Neuronal stem cell (in vitro differentiated cells): Measurements from ENCODE around the gene ESYT1.
A peak's percentile ranks its signal among the peaks of the same experiment; 100 is the strongest.

Experiments
- DNase-seq: peaks from one replicate; pipeline ENCODE4 v3.0.0-alpha.2; 2013; ENCODE audit warnings: low spot score
- H2AFZ ChIP-seq: one replicate; pipeline ENCODE4 v1.6.1; 2013; ENCODE audit warnings: mild to moderate bottlenecking, low read length, inconsistent platforms
- H2AK5ac ChIP-seq: 2 replicates; pipeline ENCODE4 v1.6.1; 2013; ENCODE audit warnings: low read depth, mild to moderate bottlenecking, inconsistent platforms, low read length, moderate library complexity, mixed read lengths
- H2BK120ac ChIP-seq: 2 replicates; pipeline ENCODE4 v1.6.1; 2013; ENCODE audit warnings: low read depth, mild to moderate bottlenecking, inconsistent platforms, low read length, moderate library complexity, mixed read lengths
- H2BK12ac ChIP-seq: one replicate; pipeline ENCODE4 v1.6.1; 2013; ENCODE audit warnings: low read length, inconsistent platforms
- H2BK15ac ChIP-seq: 2 replicates; pipeline ENCODE4 v1.6.1; 2013; ENCODE audit warnings: mild to moderate bottlenecking, low read length, inconsistent platforms, mixed read lengths
- H2BK5ac ChIP-seq: one replicate; pipeline ENCODE4 v1.6.1; 2013; ENCODE audit warnings: inconsistent platforms, mild to moderate bottlenecking, low read length, moderate library complexity
- H3K14ac ChIP-seq: one replicate; pipeline ENCODE4 v1.6.1; 2013; ENCODE audit warnings: low read length, inconsistent platforms
- H3K18ac ChIP-seq: 2 replicates; pipeline ENCODE4 v1.6.1; 2013; ENCODE audit warnings: low read length, inconsistent platforms
- H3K23ac ChIP-seq: 2 replicates; pipeline ENCODE4 v1.6.1; 2013; ENCODE audit warnings: low read depth, mild to moderate bottlenecking, mixed read lengths, low read length, inconsistent platforms; ENCODE audit not compliant: poor library complexity
- H3K27ac ChIP-seq: replicated peaks from 3 replicates; pipeline ENCODE4 v1.5.1; 2013; ENCODE audit warnings: low read length, inconsistent platforms
- H3K27me3 ChIP-seq, 3 experiments: 2 replicates each; pipeline ENCODE4 v1.6.1; 2013; ENCODE audit warnings: low read length in 3 of 3, mild to moderate bottlenecking in 2 of 3, inconsistent platforms in 1 of 3, low read depth in 1 of 3, mixed read lengths in 1 of 3, moderate library complexity in 1 of 3; ENCODE audit not compliant: control insufficient read depth in 3 of 3, insufficient read depth in 3 of 3
- H3K36me3 ChIP-seq, 2 donors: replicated peaks in 1 of 2; 2 replicates each; pipeline ENCODE4 v1.6.1; 2013; ENCODE audit warnings: low read length in 2 of 2; ENCODE audit not compliant: control insufficient read depth in 2 of 2, insufficient read depth in 2 of 2
- H3K4ac ChIP-seq: 2 replicates; pipeline ENCODE4 v1.6.1; 2013; ENCODE audit warnings: inconsistent platforms, mild to moderate bottlenecking, low read length, moderate library complexity
- H3K4me1 ChIP-seq, 2 donors: 1 replicate in 1 of 2; 2 replicates in 1 of 2; pipeline ENCODE4 v1.6.1; 2013; ENCODE audit warnings: low read length in 2 of 2, low read depth in 1 of 2; ENCODE audit not compliant: control insufficient read depth in 2 of 2, insufficient read depth in 1 of 2
- H3K4me2 ChIP-seq: one replicate; pipeline ENCODE4 v1.6.1; 2013; ENCODE audit warnings: mild to moderate bottlenecking, low read length, inconsistent platforms; ENCODE audit not compliant: insufficient read depth, poor library complexity, severe bottlenecking
- H3K4me3 ChIP-seq, 2 donors: 2 replicates each; pipeline ENCODE4 v1.5.1; 2013; ENCODE audit warnings: low read length in 2 of 2, mild to moderate bottlenecking in 2 of 2, inconsistent platforms in 1 of 2, moderate library complexity in 1 of 2
- H3K79me1 ChIP-seq: one replicate; pipeline ENCODE4 v1.6.1; 2013; ENCODE audit warnings: low read depth, mild to moderate bottlenecking, inconsistent platforms, low read length, moderate library complexity
- H3K9ac ChIP-seq: one replicate; pipeline ENCODE4 v1.6.1; 2013; ENCODE audit warnings: mild to moderate bottlenecking, low read depth, low read length, inconsistent platforms; ENCODE audit not compliant: poor library complexity
- H3K9me3 ChIP-seq, 2 donors: replicated peaks in 1 of 2; 2 replicates each; pipeline versions ENCODE3 to v1.6.1; 2013; ENCODE audit warnings: low read length in 2 of 2, mild to moderate bottlenecking in 2 of 2, inconsistent platforms in 1 of 2, low read depth in 1 of 2, mixed read lengths in 1 of 2, moderate library complexity in 1 of 2; ENCODE audit not compliant: control insufficient read depth in 2 of 2, insufficient read depth in 1 of 2
- H4K8ac ChIP-seq: one replicate; pipeline ENCODE4 v1.6.1; 2013; ENCODE audit warnings: low read depth, mild to moderate bottlenecking, inconsistent platforms, low read length, moderate library complexity
- H4K91ac ChIP-seq: one replicate; pipeline ENCODE4 v1.6.1; 2013; ENCODE audit warnings: low read length, low read depth, mild to moderate bottlenecking, inconsistent platforms; ENCODE audit not compliant: poor library complexity
- WGBS, 2 donors: extraction: QIAGEN DNeasy Blood & Tissue Kit; methylation state at CpG; one replicate each; pipeline ENCODE4 v1.1.7; 2013; ENCODE audit warnings: missing lambda C conversion rate in 2 of 2, mixed read lengths in 1 of 2; ENCODE audit not compliant: insufficient read length in 2 of 2, insufficient replicate concordance in 1 of 2; ENCODE audit errors: extremely low coverage in 2 of 2; 5-methylcytosine and 5-hydroxymethylcytosine counted together

The ESYT1 gene

DNA sequence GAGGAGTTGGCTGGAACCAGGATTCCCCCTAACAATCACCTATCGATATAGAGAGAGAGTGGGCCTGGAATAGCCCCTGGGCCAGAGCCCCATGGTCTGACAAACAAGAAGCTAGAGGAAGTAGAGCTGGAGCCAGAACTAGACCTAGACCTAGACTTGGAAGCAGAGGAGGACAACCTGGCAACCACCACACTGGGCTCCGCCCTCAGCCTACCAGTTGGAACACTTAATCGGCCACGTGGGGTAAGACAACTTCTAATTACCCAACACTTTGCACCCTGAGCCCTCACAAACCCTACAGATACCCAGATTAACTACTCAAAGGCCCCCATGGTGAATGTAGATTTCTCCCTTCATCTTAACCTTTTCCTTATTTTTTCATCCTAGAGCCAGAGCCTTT, 28.3 kb upstream of the ESYT1 start:
- no peak overlapping the region for H3K4ac ChIP-seq
- no peak overlapping the region for H3K23ac ChIP-seq
- H3K14ac ChIP-seq = no peak overlapping the region
- no peak overlapping the region for H2AK5ac ChIP-seq
- H4K8ac ChIP-seq = no peak overlapping the region
- no peak overlapping the region for H2AFZ ChIP-seq
- no peak overlapping the region for H3K18ac ChIP-seq
- H3K79me1 ChIP-seq = peaks cover 4% of the 10 kb centered on the region
- no peak overlapping the region for H2BK12ac ChIP-seq
- no peak overlapping the region for H2BK5ac ChIP-seq
- no peak overlapping the region for H3K4me3 ChIP-seq
- peaks cover 0 to 18% (median 0%) of the 10 kb centered on the region in 3 experiments for H3K27me3 ChIP-seq
- no peaks in the 10 kb centered on the region for H3K36me3 ChIP-seq
- H2BK15ac ChIP-seq = no peak overlapping the region
- H3K9me3 ChIP-seq = no peaks in the 10 kb centered on the region
- H3K4me1 ChIP-seq = peaks cover 0 to 2% of the 10 kb centered on the region in 2 donors
- H3K9ac ChIP-seq = no peak overlapping the region
- no peak overlapping the region for H2BK120ac ChIP-seq
- H4K91ac ChIP-seq = no peak overlapping the region
- WGBS, 2 donors = no CpG with 5 or more reads among the region's 4 CpGs
- no peak overlapping the region for H3K4me2 ChIP-seq
- no peak for DNase-seq
- H3K27ac ChIP-seq = no peak overlapping the region

DNA sequence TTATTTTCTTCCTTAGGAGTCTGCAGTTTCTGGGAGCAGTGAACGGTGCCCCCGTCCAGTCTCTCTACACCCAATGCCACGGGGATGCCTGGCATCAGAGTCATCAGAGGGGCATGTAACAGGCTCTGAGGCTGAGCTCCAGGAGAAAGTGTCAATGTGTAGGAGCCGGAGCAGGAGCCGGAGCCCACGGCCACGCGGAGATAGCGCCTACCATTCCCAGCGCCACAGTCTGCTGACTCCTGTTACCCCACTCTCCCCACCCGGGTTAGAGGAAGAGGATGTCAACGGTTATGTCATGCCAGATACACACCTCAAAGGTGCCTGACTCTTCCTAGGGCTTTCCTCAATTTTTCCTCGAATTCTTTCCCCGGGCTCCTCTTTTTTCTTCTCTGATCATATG, 27.0 kb upstream of the ESYT1 start:
- Histone ChIP-seq H3K4me3 (no peak overlapping the region), H3K4me2 (no peak overlapping the region), H2BK120ac (no peak overlapping the region), H3K9me3 (no peaks in the 10 kb centered on the region), H3K36me3 (peaks cover 0 to 8% of the 10 kb centered on the region in 2 donors), H2AFZ (no peak overlapping the region), H3K18ac (no peak overlapping the region), H2BK5ac (no peak overlapping the region), H3K14ac (no peak overlapping the region), H3K4ac (no peak overlapping the region), H3K79me1 (peaks cover 8% of the 10 kb centered on the region), H4K8ac (no peak overlapping the region), H2BK12ac (no peak overlapping the region), H3K4me1 (peaks cover 3 to 9% of the 10 kb centered on the region in 2 donors), H4K91ac (peak overlapping the region; percentile 28), H3K27ac (no peak overlapping the region), H2AK5ac (no peak overlapping the region), H3K27me3 (peaks cover 0 to 12% (median 0%) of the 10 kb centered on the region in 3 experiments), H2BK15ac (no peak overlapping the region), H3K9ac (no peak overlapping the region), H3K23ac (no peak overlapping the region)
- DNase-seq = no peak
- WGBS, 2 donors = no CpG with 5 or more reads among the region's 14 CpGs

DNA sequence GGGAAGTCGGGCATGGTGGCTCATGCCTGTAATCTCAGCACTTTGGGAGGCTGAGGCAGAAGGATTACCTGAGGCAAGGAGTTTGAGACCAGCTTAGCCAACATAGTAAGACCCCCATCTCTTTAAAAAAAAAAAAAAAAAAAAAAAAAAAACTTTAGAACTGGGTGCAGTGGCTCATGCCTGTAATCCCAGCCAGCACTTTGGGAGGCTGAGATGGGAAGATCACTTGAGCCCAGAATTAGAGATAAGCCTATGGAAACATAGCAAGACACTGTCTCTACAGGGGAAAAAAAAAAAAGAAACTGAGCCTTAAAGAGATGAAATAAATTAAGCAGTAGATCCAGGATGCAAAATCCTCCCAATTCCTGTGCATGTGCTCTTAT, 25.4 kb upstream of the ESYT1 start:
- no peaks in the 10 kb centered on the region for H3K9me3 ChIP-seq
- peaks cover 8% of the 10 kb centered on the region for H3K79me1 ChIP-seq
- no peak overlapping the region for H3K14ac ChIP-seq
- no peak overlapping the region for H2BK120ac ChIP-seq
- no peak overlapping the region for H2BK12ac ChIP-seq
- no peak overlapping the region for H3K4ac ChIP-seq
- H3K27me3 ChIP-seq = peaks cover 0 to 2% (median 0%) of the 10 kb centered on the region in 3 experiments
- peaks cover 3 to 11% of the 10 kb centered on the region in 2 donors for H3K4me1 ChIP-seq
- H3K9ac ChIP-seq = no peak overlapping the region
- DNase-seq = no peak
- H2BK15ac ChIP-seq = no peak overlapping the region
- H3K4me2 ChIP-seq = no peak overlapping the region
- H4K8ac ChIP-seq = no peak overlapping the region
- WGBS, 2 donors = no CpG with 5 or more reads among the region's 1 CpG
- H2BK5ac ChIP-seq = no peak overlapping the region
- no peak overlapping the region for H3K27ac ChIP-seq
- no peak overlapping the region for H2AFZ ChIP-seq
- H3K23ac ChIP-seq = no peak overlapping the region
- H2AK5ac ChIP-seq = no peak overlapping the region
- H3K18ac ChIP-seq = no peak overlapping the region
- no peak overlapping the region for H4K91ac ChIP-seq
- H3K36me3 ChIP-seq = peaks cover 8 to 24% of the 10 kb centered on the region in 2 donors
- no peak overlapping the region for H3K4me3 ChIP-seq

DNA sequence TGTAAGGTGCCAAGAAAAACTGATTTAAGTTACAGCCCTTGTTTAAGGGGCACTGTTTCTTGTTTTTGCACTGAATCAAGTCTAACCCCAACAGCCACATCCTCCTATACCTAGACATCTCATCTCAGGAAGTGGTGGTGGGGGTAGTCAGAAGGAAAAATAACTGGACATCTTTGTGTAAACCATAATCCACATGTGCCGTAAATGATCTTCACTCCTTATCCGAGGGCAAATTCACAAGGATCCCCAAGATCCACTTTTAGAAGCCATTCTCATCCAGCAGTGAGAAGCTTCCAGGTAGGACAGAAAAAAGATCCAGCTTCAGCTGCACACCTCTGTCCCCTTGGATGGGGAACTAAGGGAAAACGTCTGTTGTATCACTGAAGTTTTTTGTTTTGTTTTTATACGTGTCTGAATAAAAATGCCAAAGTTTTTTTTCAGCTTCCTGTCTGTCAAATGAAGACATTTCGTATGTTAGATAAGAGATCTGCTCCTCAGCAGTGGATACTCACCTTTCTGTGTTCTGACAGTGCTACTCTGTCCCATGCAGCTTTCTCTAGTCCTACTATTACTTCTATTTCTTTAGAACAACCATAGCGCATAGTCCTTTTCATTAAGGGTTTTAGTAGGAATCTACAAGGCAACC, 24.9 kb upstream of the ESYT1 start:
- Histone ChIP-seq H3K9me3 (no peaks in the 10 kb centered on the region), H2BK120ac (no peak overlapping the region), H3K9ac (no peak overlapping the region), H4K91ac (no peak overlapping the region), H3K4ac (no peak overlapping the region), H3K18ac (no peak overlapping the region), H2BK12ac (no peak overlapping the region), H3K27me3 (no peaks in the 10 kb centered on the region), H4K8ac (no peak overlapping the region), H2AFZ (peak overlapping the region; percentile 93), H2BK15ac (no peak overlapping the region), H3K27ac (no peak overlapping the region), H3K14ac (no peak overlapping the region), H3K4me1 (peaks cover 3 to 11% of the 10 kb centered on the region in 2 donors), H3K36me3 (peaks cover 13 to 29% of the 10 kb centered on the region in 2 donors), H3K4me3 (peak overlapping the region in 1 of 2 donors; percentile 72), H3K4me2 (peak overlapping the region; percentile 79), H3K79me1 (peaks cover 8% of the 10 kb centered on the region), H2AK5ac (no peak overlapping the region), H2BK5ac (no peak overlapping the region), H3K23ac (no peak overlapping the region)
- WGBS, 2 donors = no CpG with 5 or more reads among the region's 6 CpGs
- DNase-seq = no peak
